ENCODE results near the gene ADGRD1. TPM values are rescaled to one million over a fixed set of nuclear protein-coding genes. Genes with fewer than 3 reads are reported as not detected.

ADGRD1 gene
- total RNA-seq, 1 experiment from 2014 or later = 0.77 TPM

GRCh38 chr12:130973906-130974305 lies 20.2 kb downstream of the ADGRD1 start (continued):
- TF ChIP-seq JUN (CRISPR knock-in tag; IDR thresholded peaks at IDR 0.05) (no peak), MAX (CRISPR knock-in tag; IDR thresholded peaks at IDR 0.05) (no peak), JAZF1 (CRISPR knock-in tag; IDR thresholded peaks at IDR 0.05) (no peak), ZNF263 (CRISPR knock-in tag; IDR thresholded peaks at IDR 0.05; ENCODE audit: low read depth) (no peak), AR (CRISPR knock-in tag; IDR thresholded peaks at IDR 0.05) (no peak), ZNF219 (CRISPR knock-in tag; IDR thresholded peaks at IDR 0.05; ENCODE audit: borderline replicate concordance) (no peak), PRRX2 (CRISPR knock-in tag; IDR thresholded peaks at IDR 0.05) (no peak), TCF7 (CRISPR knock-in tag; IDR thresholded peaks at IDR 0.05; ENCODE audit: low read depth) (no peak)

- ChIA-PET CTCF (interaction anchor here (1.1 to 1.4 kb wide), 2 partner anchors 13 to 104 kb away, joined by 4 read pairs; no protein-coding TSS in a partner anchor), POLR2A (no interaction called here)
- H3K27ac Mint-ChIP-seq = no peak overlapping the region
- ATAC-seq (no peak), DNase-seq (ENCODE audit: low spot score) (no peak)
- H3K4me3 Mint-ChIP-seq = no peak overlapping the region
- H3K27me3 Mint-ChIP-seq (ENCODE audit: low read depth) = no peaks in the 10 kb centered on the region
- no peak for TF ChIP-seq SP1 (CRISPR knock-in tag; conservative IDR thresholded peaks at IDR 0.05)
- TF ChIP-seq SMAD3 (CRISPR knock-in tag; IDR thresholded peaks at IDR 0.05; ENCODE audit: borderline replicate concordance) = no peak
- no peak for TF ChIP-seq RORB (CRISPR knock-in tag; IDR thresholded peaks at IDR 0.05)
- no peak for TF ChIP-seq ZNF671 (CRISPR knock-in tag; IDR thresholded peaks at IDR 0.05)
- no peaks in the 10 kb centered on the region for H3K36me3 Mint-ChIP-seq
- H3K4me1 Mint-ChIP-seq = peaks cover 3% of the 10 kb centered on the region; the same call in 1 of the 2 replicates
- H3K9me3 Mint-ChIP-seq = no peaks in the 10 kb centered on the region
These were observed 21.4 kb downstream of the ADGRD1 start for GRCh38 chr12:130975116-130975515.

GRCh38 chr12:130976171-130976720 lies 22.5 kb downstream of the ADGRD1 start:
- H3K36me3 Mint-ChIP-seq = no peaks in the 10 kb centered on the region
- ChIA-PET CTCF (no interaction called here), POLR2A (no interaction called here)
- no peak for TF ChIP-seq ZNF232 (CRISPR knock-in tag; IDR thresholded peaks at IDR 0.05)
- TF ChIP-seq CBFB (CRISPR knock-in tag; IDR thresholded peaks at IDR 0.05; ENCODE audit: low read depth) = no peak
- TF ChIP-seq ZNF263 (CRISPR knock-in tag; IDR thresholded peaks at IDR 0.05; ENCODE audit: low read depth) = no peak
- no peak for TF ChIP-seq FOXK1 (CRISPR knock-in tag; IDR thresholded peaks at IDR 0.05)
- no peak for TF ChIP-seq ZNF138 (CRISPR knock-in tag; conservative IDR thresholded peaks at IDR 0.05)
- TF ChIP-seq NR2C2 (CRISPR knock-in tag; IDR thresholded peaks at IDR 0.05) = no peak
- no peak for TF ChIP-seq NR1H2 (CRISPR knock-in tag; IDR thresholded peaks at IDR 0.05)
- no peak for TF ChIP-seq HMGXB4 (CRISPR knock-in tag; IDR thresholded peaks at IDR 0.05)
- no peak for TF ChIP-seq SMAD4 (CRISPR knock-in tag; IDR thresholded peaks at IDR 0.05)
- TF ChIP-seq SMAD3 (CRISPR knock-in tag; IDR thresholded peaks at IDR 0.05; ENCODE audit: borderline replicate concordance) = no peak
- TF ChIP-seq NFATC4 (CRISPR knock-in tag; IDR thresholded peaks at IDR 0.05) = no peak
- TF ChIP-seq TEAD4 (CRISPR knock-in tag; IDR thresholded peaks at IDR 0.05) = no peak
- TF ChIP-seq EMX1 (CRISPR knock-in tag; IDR thresholded peaks at IDR 0.05) = no peak
- TF ChIP-seq USF1 (CRISPR knock-in tag; IDR thresholded peaks at IDR 0.05) = no peak
- TF ChIP-seq ZBTB21 (CRISPR knock-in tag; IDR thresholded peaks at IDR 0.05; ENCODE audit: borderline replicate concordance) = no peak
- TF ChIP-seq PRDM15 (CRISPR knock-in tag; IDR thresholded peaks at IDR 0.05) = no peak
- no peak for TF ChIP-seq TCF7 (CRISPR knock-in tag; IDR thresholded peaks at IDR 0.05; ENCODE audit: low read depth)
- no peak for TF ChIP-seq JAZF1 (CRISPR knock-in tag; IDR thresholded peaks at IDR 0.05)

More at GRCh38 chr12:130976171-130976720, 22.5 kb downstream of the ADGRD1 start:
- ATAC-seq = no peak
- Mint-ChIP-seq H3K4me1 (peaks cover 9% of the 10 kb centered on the region), H3K27me3 (ENCODE audit: low read depth) (no peaks in the 10 kb centered on the region), H3K27ac (no peak overlapping the region), H3K9me3 (no peaks in the 10 kb centered on the region), H3K4me3 (no peak overlapping the region)
- DNase-seq (ENCODE audit: low spot score) = no peak

Data from WTC11 (cell line).